Cortex of kidney (tissue), 1 donor: ENCODE results near the gene KLHL29.

Experiments
- DNase-seq: peaks from one replicate; lab custom pipeline; 2025; lab: John Stamatoyannopoulos, UW

The KLHL29 gene

GRCh38 chr2:23394700-23395099 is 9.7 kb downstream of the KLHL29 start:
- DNase-seq = no peak

GRCh38 chr2:23397478-23397877 is 12.5 kb downstream of the KLHL29 start:
- no peak for DNase-seq

DNA sequence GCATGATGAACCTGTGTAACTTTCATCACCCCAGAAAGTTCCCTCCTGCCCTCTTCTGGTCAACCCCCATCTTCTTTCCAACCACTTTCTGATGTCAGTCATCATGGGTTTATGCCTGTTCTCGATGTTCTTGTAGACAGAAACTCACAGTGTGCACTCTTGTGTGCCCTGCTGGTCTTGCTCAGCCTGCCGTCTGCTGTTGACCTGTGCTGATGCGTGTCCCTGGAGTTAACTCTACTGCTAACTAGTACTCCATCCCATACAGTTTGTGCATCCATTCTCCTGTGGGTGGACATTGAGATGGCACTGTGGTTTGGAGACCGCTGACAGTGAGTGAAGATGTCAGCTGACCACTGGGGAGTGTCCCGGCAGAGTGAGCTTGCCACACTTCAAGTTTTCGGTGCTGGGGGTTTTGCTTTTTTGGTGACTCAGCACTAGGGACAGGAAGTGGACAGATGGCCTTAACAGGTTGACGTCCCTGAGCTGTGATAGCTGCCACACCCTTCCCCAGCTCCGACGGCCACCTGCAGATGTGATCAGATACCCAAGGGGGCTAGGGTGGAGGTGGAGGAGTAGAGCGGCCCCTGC is 14.8 kb downstream of the KLHL29 start:
- no peak for DNase-seq

DNA sequence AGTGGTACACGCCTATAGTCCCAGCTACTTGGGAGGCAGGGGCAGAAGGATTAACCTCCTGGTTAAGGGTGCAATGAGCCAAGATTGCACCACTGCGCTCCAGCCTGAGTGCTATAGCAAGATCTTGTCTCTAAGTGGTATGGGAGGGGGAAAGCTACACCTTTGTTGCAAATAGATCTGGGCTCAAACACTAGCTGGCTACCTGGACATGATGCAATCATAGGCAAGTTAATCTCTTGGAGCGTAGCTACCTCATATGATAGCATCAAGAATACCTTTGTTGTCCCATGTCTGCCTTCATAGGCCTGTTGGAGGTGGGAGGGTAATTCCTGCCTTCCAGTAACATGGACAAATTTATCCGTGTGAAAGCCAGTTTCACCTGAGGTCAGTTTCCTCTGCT is 15.7 kb downstream of the KLHL29 start:
- DNase-seq = no peak

- no peak for DNase-seq
Measured at GRCh38 chr2:23401427-23402204, 16.6 kb downstream of the KLHL29 start.

DNA sequence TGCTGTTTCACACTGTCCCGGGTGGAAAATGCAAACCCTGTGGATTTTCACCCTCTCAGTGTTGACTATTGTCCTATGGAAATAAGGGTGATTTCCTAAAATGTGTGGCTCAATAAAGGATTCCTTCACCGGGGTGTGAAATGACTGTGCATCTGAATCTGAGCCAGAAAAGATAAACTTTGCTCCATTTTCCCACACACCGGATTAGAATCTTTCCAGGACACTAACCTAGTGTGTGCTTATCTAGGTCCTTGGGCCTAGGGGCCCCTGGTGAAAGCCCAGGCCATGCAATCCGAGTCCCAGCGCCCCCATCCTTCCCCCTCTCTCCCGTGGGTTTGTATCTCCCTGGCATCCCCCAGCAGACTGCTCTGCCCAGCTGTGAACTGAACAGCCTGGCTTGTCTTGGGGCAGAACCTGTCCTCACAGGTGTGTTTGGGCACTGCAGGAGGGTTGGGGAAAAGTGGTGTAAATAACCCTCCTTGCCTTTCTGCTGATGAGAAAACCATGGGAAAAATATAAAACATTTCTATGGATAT is 17.3 kb downstream of the KLHL29 start:
- DNase-seq = no peak

DNA sequence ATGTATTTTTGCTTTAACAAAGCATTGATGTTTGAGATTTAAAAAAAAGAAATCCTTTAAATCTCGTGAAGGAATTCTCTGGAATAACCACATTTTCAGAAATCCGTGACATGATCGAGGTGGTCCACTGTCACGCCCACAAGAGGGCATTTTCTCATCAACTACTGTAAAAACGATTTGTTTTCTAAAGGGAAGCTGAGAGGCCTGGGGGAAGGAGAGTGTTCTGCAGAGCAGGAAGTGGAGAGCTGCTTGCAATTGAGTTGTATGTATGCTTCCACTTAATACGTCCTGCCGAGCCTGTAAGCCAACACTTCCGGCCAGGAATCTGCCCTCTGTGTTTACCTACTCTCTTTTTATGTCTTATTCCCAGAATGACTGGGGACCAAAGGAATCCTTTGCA is 19.4 kb downstream of the KLHL29 start:
- DNase-seq = no peak

DNA sequence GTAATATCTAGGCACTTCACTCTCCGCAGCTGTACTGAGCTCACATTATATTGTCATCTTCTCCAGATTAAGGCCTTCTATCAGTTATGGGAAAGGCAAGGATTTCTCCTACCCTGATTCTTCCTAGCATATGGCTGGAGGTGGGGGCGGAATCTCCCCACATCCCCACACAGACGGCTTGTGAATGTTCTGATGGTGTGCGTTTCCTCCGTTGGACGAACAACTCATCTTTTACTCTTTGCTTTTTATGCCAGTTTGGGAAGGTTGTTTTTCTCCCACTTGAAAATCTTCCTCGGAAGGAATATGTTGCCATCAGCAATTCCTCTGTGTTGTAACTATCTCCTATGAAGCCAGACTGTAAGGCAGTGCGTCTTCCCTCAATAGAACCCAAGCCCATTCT is 24.3 kb downstream of the KLHL29 start:
- no peak for DNase-seq

DNA sequence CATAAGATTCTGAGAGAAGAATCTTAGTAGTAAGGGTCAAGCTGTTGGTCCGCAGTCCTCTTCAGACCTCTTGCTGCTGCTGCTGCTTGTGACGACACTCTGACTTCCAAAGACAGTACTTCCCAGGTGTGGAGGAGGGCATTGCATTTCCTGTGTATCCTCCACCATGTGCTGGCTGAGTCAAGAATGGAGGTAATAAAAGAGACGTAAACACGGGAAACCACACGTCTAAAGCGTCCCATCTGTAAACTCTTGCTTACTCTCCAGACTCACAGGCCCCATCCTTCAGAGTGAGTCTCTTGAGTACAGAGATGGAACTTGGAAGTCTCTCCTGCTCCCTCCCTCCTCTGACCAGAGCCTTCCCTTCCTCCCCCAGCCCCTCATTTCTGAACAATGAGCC is 25.6 kb downstream of the KLHL29 start:
- no peak for DNase-seq

DNA sequence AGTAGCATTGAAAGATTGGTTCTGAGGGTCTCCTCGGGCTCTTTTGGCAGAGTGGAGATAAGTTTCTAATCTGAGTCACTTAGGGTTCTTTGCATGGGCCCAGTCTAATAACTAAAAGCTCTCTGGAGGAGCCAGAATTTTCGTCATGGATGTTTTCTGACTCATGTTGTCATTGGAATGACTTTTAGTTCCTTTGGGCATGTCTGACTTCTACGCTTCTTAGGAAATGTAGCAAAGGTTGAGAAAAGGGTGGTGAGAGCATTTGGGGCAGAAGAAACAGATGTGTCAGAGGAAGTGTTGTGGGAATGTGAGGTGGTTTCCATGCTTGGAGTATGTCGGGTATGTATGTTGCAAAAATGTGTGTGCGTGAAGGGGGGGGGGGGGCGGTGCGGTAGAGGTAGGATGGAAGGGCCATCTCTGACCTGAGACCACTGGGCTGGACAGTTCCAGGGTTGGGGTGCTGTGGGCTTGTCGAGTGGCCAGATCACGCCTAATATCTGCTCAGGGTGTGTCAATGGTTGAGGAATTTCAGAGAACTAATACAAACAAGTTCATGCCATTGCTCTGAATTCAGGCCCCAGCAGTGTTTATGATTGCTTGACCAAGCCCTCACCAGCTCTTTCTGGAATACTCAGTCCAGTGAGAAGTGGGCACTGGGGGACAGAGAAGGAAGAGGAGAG is 26.9 kb downstream of the KLHL29 start:
- DNase-seq = no peak

- no peak for DNase-seq
Measured at GRCh38 chr2:23412556-23413155, 27.7 kb downstream of the KLHL29 start.

- DNase-seq = no peak
Measured at GRCh38 chr2:23413641-23414040, 28.7 kb downstream of the KLHL29 start.

DNA sequence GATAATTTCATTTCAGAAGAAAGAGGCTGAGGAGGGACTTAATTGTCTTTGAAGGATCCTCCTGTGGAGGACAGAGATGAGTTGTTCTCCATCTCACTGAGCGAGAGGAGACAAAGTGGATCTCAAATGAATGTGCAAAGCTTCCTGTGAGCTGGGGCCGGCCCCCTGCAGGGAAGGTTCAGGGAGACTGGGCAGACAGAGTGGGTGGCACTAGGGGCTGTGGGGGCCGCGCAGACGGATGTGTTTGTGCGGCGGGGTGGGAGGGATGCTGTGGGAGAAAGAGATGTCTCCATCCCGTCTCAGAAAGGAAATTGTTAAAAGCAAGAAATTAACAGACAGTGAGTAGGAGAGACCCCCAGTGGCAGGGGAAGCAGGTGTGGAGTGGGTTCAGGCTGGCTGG is 29.1 kb downstream of the KLHL29 start:
- no peak for DNase-seq

- no peak for DNase-seq
Measured at GRCh38 chr2:23414871-23415270, 29.9 kb downstream of the KLHL29 start.

- DNase-seq = no peak
Measured at GRCh38 chr2:23417310-23417709, 32.3 kb downstream of the KLHL29 start.

GRCh38 chr2:23418056-23418455 is 33.1 kb downstream of the KLHL29 start:
- DNase-seq = no peak

DNA sequence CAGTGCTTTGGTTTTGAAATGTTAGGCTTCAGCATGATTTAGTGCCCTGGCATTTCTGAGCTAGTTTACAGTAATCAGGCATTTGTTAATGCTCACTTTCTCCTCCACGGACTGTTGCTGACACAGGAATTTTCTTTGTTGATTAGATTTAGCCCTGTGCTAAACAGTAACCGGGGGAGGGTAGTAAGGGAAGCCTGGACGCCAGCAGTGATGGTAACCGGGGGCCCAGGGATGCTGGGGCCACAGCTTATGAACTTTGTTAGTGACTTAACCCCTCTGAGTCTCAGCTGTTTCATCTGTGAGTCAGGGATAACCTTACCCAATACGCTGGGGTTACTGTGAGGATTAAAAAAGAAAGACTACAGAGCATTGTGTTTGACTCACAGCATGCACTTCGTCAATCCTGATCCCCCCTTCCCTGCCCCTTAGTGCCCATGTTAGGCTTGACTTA is 33.5 kb downstream of the KLHL29 start:
- DNase-seq = no peak

GRCh38 chr2:23419171-23420090 is 34.5 kb downstream of the KLHL29 start:
- DNase-seq = no peak

DNA sequence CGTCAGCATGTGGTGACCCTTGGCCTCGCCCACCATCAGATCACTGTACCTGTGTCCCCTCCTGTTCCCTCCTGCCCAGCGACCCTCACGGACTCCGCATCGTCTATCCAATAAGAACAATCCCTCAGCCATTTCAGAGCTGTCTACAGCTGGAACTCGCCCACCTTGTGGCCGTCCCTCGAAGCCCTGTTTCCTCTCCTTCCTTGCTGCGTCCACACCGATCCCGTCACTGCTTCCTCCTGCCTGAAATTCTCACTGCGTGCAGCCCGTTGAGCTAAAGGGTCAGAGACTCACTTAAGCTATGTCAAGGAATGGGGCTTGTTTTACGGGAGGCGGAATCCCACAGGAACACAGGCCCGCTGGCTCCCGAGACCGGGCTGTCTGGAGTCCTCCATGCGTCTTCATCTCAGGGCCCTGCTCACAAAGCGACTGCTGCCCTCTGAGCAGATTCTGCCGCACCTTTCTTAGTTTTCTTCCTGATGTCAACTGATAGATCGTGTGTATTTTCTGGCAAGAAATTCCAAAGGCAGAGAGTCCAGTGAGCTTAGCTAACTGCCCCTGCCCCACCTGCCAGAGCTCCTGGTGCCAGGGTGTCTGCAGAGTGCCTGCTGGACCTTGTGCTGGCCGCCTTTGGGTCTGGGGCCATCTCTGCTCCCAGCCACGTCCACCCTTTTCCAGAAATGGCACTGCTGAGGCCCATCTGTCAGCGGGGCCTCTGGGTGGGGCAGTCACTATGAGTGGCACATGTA is 35.3 kb downstream of the KLHL29 start:
- DNase-seq = no peak

GRCh38 chr2:23420840-23421476 is 36.0 kb downstream of the KLHL29 start:
- no peak for DNase-seq
